Testis (tissue), 3 donors: Measurements from ENCODE around the gene PANX1. TPM values are rescaled to one million over a fixed set of nuclear protein-coding genes. Genes with fewer than 3 reads are reported as not detected.

ENCODE experiments used
- DNase-seq: peaks from one replicate; pipeline ENCODE4 v3.0.0-alpha.2; 2019
- H3K27ac ChIP-seq, 2 donors: fragments of 200-600 bp; sonication (generic); one replicate each; pipeline ENCODE4 v1.5.1; 2019
- H3K27me3 ChIP-seq: fragments of 200-600 bp; sonication (generic); one replicate; pipeline ENCODE4 v1.5.1; 2019
- H3K36me3 ChIP-seq: fragments of 200-600 bp; sonication (generic); one replicate; pipeline ENCODE4 v1.5.1; 2017; ENCODE audit warnings: low read depth; ENCODE audit errors: missing control alignments
- H3K4me1 ChIP-seq: fragments of 200-600 bp; sonication (generic); one replicate; pipeline ENCODE4 v1.5.1; 2019
- H3K4me3 ChIP-seq, 2 donors: fragments of 200-600 bp; sonication (generic); one replicate each; pipeline ENCODE4 v1.5.1; 2017 to 2019
- H3K9me3 ChIP-seq: fragments of 200-600 bp; sonication (generic); one replicate; pipeline ENCODE4 v1.5.1; 2017
- POLR2A ChIP-seq: fragments of 450-650 bp; IDR thresholded peaks from one replicate; pipeline ENCODE4 v1.6.1; 2017; ENCODE audit warnings: antibody characterized with exemption, mild to moderate bottlenecking, moderate library complexity
- WGBS, 2 donors: methylation state at CpG; one replicate each; pipeline ENCODE4 v1.1.5; 2018; 5-methylcytosine and 5-hydroxymethylcytosine counted together
- intact Hi-C: fragments of 100-400 bp; cut with DNase I; formaldehyde crosslinking; loops from one replicate; pipeline ENCODE4 v1.15.1; 2023; ENCODE audit warnings: low total_unique reads
- polyA plus RNA-seq: library from polyadenylated mRNA; stranded (reverse); fragments of 350-450 nt; fragmentation: Illumina TruSeq; extraction: RNeasy Lipid Tissue Mini Kit (QIAGEN cat#74804); gene quantifications from one replicate; pipeline ENCODE4 v1.2.3, GENCODE V29; 2014; ENCODE audit warnings: low read depth, low replicate concordance; ENCODE audit not compliant: insufficient read depth
- total RNA-seq, 2 donors: library from RNA; depleted of rRNA; stranded (reverse); fragments of >200 nt; gene quantifications; one replicate each; pipeline ENCODE4 v1.2.3, GENCODE V29; 2016
- TF ChIP-seq, protein P1 (sequence below), 3 experiments: fragments of 450-650 bp in 2 of 3; fragments of 200-600 bp in 1 of 3; sonication (generic) in 1 of 3; IDR thresholded peaks; one replicate each; pipeline ENCODE4 v1.5.1; 2016 to 2019; ENCODE audit warnings: antibody characterized with exemption in 3 of 3, mild to moderate bottlenecking in 2 of 3, moderate library complexity in 1 of 3

PANX1 gene
- total and polyA plus RNA-seq, 3 donors from 2014 or later: 22.2 to 55.3 (median 42.0) TPM

DNA sequence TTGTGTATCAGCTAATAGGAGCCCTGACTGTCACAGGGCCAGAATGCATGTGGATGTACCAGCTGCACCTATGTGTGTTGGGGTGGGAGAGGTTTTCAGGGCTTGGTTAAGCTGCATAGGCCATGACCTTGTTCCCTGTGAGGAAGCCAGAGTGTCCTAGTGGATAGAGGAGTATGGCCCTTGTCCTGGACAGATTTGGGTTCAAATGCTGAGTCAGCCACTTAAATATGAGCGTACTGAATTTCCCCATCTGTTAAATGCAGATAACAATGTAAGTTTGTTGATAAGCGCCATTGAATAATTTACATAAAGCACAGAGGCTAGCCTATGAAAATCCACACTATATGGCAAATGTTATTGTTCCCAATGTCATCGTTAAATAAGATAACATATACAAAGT, 74.4 kb downstream of the PANX1 start:
- intact Hi-C loops: no loop called here
- Histone ChIP-seq H3K9me3 (no peaks in the 10 kb centered on the region), H3K4me3 (no peak overlapping the region), H3K27ac (no peak overlapping the region), H3K4me1 (no peaks in the 10 kb centered on the region), H3K36me3 (no peaks in the 10 kb centered on the region), H3K27me3 (no peaks in the 10 kb centered on the region)
- TF ChIP-seq POLR2A: no peak
- TF ChIP-seq, protein P1, sequence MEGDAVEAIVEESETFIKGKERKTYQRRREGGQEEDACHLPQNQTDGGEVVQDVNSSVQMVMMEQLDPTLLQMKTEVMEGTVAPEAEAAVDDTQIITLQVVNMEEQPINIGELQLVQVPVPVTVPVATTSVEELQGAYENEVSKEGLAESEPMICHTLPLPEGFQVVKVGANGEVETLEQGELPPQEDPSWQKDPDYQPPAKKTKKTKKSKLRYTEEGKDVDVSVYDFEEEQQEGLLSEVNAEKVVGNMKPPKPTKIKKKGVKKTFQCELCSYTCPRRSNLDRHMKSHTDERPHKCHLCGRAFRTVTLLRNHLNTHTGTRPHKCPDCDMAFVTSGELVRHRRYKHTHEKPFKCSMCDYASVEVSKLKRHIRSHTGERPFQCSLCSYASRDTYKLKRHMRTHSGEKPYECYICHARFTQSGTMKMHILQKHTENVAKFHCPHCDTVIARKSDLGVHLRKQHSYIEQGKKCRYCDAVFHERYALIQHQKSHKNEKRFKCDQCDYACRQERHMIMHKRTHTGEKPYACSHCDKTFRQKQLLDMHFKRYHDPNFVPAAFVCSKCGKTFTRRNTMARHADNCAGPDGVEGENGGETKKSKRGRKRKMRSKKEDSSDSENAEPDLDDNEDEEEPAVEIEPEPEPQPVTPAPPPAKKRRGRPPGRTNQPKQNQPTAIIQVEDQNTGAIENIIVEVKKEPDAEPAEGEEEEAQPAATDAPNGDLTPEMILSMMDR (IDR thresholded peaks at IDR 0.05): no peak
- 81 to 89% methylated on average over 3 of the region's 3 CpGs for WGBS, 2 donors
- DNase-seq: no peak

DNA sequence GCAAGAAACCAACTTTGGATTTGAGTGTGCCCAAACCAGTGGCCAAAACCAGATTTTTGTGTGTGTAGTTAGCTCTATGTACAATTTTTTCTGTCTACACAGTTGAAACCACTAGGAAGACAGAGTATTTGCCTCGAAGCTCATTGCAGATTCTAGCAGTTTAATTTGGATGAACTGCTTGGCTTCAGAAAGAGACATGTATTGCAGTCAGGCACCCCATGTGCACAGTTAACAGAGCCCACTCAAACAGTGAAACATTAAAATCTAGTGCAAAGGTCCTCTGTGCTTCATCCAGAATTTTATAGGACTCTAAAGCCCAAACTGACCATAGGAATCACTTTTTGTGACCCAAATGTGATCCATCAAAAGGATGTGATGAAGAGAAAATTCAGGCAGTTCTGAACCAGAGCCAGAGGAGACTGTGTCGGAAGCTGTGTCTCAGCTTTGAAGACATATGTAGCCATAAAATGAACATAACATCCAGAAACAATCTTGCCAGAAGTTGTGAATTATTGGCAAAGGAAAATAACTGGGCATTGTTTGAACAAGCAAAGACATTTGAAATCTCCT, 82.7 kb downstream of the PANX1 start:
- Histone ChIP-seq H3K4me1 (no peaks in the 10 kb centered on the region), H3K4me3 (no peak overlapping the region), H3K9me3 (no peaks in the 10 kb centered on the region), H3K27me3 (no peaks in the 10 kb centered on the region), H3K36me3 (no peaks in the 10 kb centered on the region), H3K27ac (no peak overlapping the region)
- WGBS, 2 donors: 61 to 67% methylated on average over 2 of the region's 2 CpGs
- TF ChIP-seq POLR2A: no peak
- TF ChIP-seq, protein P1 (IDR thresholded peaks at IDR 0.05): no peak
- intact Hi-C loops: no loop called here
- DNase-seq: no peak

DNA sequence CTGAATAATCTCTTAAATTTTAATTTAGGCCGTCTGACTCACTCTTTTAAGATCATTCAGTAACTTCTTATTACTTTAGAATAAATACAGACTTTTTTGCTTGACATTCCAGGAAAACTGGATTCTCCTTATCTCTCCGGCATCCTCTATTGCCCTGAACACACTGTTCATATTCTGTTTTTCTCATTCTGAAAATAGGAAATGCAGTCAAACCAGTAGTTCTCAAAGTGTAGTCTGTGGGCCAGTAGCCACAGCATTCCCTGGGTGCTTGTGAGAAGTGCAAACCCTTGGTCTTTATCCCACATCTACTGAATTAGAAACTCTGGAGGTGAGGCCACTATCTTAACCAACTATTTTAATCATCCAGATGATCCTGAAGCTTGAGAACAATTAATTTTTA, 84.3 kb downstream of the PANX1 start:
- H3K4me3 ChIP-seq: no peak overlapping the region
- no peak for TF ChIP-seq POLR2A
- TF ChIP-seq, protein P1 (IDR thresholded peaks at IDR 0.05): no peak
- WGBS, 2 donors: 53 to 60% methylated on average over 2 of the region's 2 CpGs
- no peaks in the 10 kb centered on the region for H3K27me3 ChIP-seq
- H3K9me3 ChIP-seq: no peaks in the 10 kb centered on the region
- intact Hi-C loops: no loop called here
- DNase-seq: no peak
- H3K27ac ChIP-seq: no peak overlapping the region
- H3K36me3 ChIP-seq: no peaks in the 10 kb centered on the region
- H3K4me1 ChIP-seq: no peaks in the 10 kb centered on the region

DNA sequence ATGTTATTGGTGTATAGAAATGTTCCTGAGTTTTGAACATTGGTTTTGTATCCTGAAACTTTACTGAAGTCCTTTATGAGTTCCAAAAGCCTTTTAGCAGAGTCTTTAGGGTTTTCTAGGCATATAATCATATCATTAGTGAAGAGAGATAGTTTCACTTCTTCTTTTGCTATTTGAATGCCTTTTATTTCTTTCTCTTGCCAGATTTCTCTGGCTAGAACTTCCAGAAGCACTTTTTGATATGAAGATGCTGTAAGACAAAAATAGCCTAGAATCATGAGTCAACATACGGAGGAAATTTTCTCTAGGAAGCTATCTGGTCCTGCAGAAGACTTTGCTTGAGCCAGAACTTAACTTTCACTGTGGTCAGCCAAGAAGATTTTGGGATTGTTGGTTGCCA, 89.1 kb downstream of the PANX1 start:
- Histone ChIP-seq H3K4me1 (no peaks in the 10 kb centered on the region), H3K27me3 (no peaks in the 10 kb centered on the region), H3K36me3 (no peaks in the 10 kb centered on the region), H3K4me3 (no peak overlapping the region), H3K9me3 (no peaks in the 10 kb centered on the region), H3K27ac (no peak overlapping the region)
- TF ChIP-seq, protein P1 (IDR thresholded peaks at IDR 0.05): no peak
- no peak for TF ChIP-seq POLR2A
- DNase-seq: no peak
- intact Hi-C loops: no loop called here
- 68 to 74% methylated on average over 1 of the region's 1 CpG for WGBS, 2 donors

DNA sequence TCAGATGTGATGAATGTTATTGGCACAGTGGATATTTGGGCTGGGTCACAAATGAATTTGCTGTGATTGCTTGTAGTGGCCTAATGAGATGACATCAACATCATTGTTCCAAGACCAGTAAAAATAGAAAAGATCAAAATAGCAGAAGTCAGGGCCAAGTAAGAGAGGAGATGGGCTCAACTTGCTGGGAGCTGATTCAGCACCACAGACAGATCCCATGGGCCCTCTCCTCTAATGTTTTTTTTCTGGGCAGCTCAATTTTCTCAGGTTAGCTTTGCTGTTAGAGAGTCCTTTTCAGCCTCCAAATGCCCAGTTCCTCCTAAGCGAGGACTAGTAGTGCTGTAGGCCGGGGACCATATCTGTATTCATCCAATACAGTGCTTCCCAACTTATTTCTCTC, 89.7 kb downstream of the PANX1 start:
- no peak for TF ChIP-seq POLR2A
- TF ChIP-seq, protein P1 (IDR thresholded peaks at IDR 0.05): no peak
- H3K27ac ChIP-seq: no peak overlapping the region
- H3K27me3 ChIP-seq: no peaks in the 10 kb centered on the region
- no peak for DNase-seq
- H3K36me3 ChIP-seq: no peaks in the 10 kb centered on the region
- 92 to 95% methylated on average over 2 of the region's 2 CpGs for WGBS, 2 donors
- no peaks in the 10 kb centered on the region for H3K4me1 ChIP-seq
- intact Hi-C loops: no loop called here
- H3K9me3 ChIP-seq: no peaks in the 10 kb centered on the region
- no peak overlapping the region for H3K4me3 ChIP-seq
